Osteocyte (in vitro differentiated cells): ENCODE data around the gene ZNF511. TPM values are rescaled to one million over a fixed set of nuclear protein-coding genes. Genes with fewer than 3 reads are reported as not detected.
A peak's percentile ranks its signal among the peaks of the same experiment; 100 is the strongest.

ENCODE experiments used
- DNase-seq: peaks from one replicate; pipeline ENCODE4 v3.0.0; 2021; ENCODE audit warnings: mixed read lengths; ENCODE audit not compliant: unreplicated experiment; ENCODE audit errors: extremely low spot score
- H3K27ac Mint-ChIP-seq: one replicate; pipeline ENCODE4 v1.8.0; 2021; ENCODE audit warnings: mild to moderate bottlenecking, mixed read lengths; ENCODE audit not compliant: unreplicated experiment
- H3K27me3 Mint-ChIP-seq: one replicate; pipeline ENCODE4 v1.8.0; 2021; ENCODE audit warnings: mixed read lengths; ENCODE audit not compliant: unreplicated experiment
- H3K36me3 Mint-ChIP-seq: one replicate; pipeline ENCODE4 v1.8.0; 2021; ENCODE audit warnings: mixed read lengths; ENCODE audit not compliant: unreplicated experiment
- H3K4me1 Mint-ChIP-seq: one replicate; pipeline ENCODE4 v1.8.0; 2021; ENCODE audit warnings: mixed read lengths; ENCODE audit not compliant: unreplicated experiment
- H3K4me3 Mint-ChIP-seq: one replicate; pipeline ENCODE4 v1.8.0; 2021; ENCODE audit warnings: mild to moderate bottlenecking, moderate library complexity, mixed read lengths; ENCODE audit not compliant: unreplicated experiment
- H3K9me3 Mint-ChIP-seq: one replicate; pipeline ENCODE4 v1.8.0; 2021; ENCODE audit warnings: mixed read lengths; ENCODE audit not compliant: unreplicated experiment
- total RNA-seq: library from RNA; stranded (reverse); gene quantifications from 2 replicates; pipeline ENCODE4 v1.2.1, GENCODE V29; 2021
- TF ChIP-seq, protein P1 (sequence below): fragments of 200-600 bp; sonication (generic); IDR thresholded peaks from 2 replicates; pipeline ENCODE4 v1.5.0; 2021; ENCODE audit warnings: antibody characterized with exemption, mild to moderate bottlenecking, moderate library complexity

ZNF511 gene
- total RNA-seq, 1 donor from 2014 or later, result 39.1 TPM

DNA sequence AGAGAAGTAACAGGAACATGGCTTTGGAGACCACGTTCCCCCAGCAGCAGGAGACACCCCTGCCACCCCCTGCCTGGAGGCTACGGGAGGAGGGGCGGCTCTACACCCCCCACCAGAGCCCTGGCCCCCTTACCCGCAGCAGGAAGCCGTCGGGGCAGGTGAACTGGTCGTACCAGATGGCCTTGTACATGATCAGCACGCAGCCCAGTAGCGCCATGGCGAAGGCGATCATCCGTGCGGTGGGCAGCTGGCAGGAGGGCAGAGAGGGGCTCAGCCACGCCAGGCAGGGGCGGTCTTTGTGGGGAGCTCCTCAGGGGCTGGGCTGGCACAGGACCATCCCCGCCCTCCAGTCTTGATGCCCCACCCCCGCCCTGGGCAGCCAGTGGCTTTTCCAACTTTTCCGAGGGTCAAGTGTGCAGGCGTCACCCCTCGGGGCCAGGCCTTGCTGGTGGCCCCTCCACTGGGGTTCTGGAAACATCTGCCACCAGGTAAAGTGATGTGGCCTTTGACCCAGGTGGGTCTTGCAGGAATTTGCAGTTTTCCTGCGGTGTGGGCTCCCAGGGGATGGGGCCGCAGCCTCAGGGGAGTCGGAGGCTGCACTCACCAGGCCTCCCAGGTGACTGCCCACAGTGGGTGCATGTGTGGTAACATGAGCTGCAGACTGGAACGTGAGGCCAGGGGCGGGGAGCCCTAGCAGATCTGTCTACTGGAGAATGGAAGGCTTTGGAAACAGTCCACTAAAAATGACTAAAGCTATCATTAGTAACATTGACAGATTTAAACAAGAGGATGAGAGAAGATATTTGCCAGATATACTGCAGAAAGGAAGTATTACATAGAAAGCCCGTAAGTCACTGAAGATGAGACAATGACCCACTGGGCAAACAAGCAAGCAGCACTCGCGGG lies 18.3 kb downstream of the ZNF511 start:
- H3K36me3 Mint-ChIP-seq, result no peaks in the 10 kb centered on the region
- H3K27me3 Mint-ChIP-seq, result peaks cover 6% of the 10 kb centered on the region
- peak overlapping the region; percentile 70 for H3K4me3 Mint-ChIP-seq
- H3K27ac Mint-ChIP-seq, result no peak overlapping the region
- TF ChIP-seq, protein P1, sequence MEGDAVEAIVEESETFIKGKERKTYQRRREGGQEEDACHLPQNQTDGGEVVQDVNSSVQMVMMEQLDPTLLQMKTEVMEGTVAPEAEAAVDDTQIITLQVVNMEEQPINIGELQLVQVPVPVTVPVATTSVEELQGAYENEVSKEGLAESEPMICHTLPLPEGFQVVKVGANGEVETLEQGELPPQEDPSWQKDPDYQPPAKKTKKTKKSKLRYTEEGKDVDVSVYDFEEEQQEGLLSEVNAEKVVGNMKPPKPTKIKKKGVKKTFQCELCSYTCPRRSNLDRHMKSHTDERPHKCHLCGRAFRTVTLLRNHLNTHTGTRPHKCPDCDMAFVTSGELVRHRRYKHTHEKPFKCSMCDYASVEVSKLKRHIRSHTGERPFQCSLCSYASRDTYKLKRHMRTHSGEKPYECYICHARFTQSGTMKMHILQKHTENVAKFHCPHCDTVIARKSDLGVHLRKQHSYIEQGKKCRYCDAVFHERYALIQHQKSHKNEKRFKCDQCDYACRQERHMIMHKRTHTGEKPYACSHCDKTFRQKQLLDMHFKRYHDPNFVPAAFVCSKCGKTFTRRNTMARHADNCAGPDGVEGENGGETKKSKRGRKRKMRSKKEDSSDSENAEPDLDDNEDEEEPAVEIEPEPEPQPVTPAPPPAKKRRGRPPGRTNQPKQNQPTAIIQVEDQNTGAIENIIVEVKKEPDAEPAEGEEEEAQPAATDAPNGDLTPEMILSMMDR, result no peak
- DNase-seq, result no peak
- peaks cover 45% of the 10 kb centered on the region for H3K4me1 Mint-ChIP-seq
- no peaks in the 10 kb centered on the region for H3K9me3 Mint-ChIP-seq

DNA sequence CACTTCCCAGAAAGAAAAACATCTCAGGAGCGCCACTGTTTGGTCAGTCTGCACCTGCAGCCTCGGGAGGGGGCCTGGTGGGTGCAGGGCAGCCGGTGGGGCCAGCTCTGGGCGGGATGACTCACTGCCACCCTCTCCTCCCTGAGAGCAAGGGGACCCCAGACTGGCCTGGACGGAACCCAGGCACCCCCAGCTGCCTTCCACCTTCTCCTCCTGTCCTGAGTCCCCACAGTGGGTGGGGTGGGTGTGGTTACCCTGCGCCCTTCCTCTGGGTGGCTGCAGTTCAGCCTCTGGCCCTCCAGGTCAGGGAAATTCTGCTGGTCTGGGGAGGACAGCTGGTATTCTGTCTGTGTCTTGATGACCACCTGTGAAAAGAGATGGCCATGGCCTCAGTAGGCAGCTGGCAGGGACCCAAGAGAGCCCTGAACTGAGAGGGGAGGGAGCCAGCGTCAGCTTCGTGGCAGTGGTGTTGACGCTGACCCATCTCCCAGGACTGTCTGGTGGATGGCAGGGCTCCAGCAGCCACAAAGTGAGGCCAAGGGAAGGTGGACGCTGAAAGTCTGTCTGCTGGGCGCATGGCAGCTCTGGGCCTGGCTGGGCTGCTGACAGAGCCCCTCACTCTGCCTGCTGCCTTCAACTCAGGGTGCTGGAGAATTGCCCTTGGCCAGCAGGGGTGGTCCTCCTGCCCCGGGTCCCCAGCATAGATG lies 19.1 kb downstream of the ZNF511 start:
- peaks cover 2% of the 10 kb centered on the region for H3K36me3 Mint-ChIP-seq
- H3K27ac Mint-ChIP-seq, result no peak overlapping the region
- TF ChIP-seq, protein P1, result no peak
- peaks cover 14% of the 10 kb centered on the region for H3K27me3 Mint-ChIP-seq
- H3K4me1 Mint-ChIP-seq, result peaks cover 45% of the 10 kb centered on the region
- no peak overlapping the region for H3K4me3 Mint-ChIP-seq
- no peak for DNase-seq
- H3K9me3 Mint-ChIP-seq, result peaks cover 5% of the 10 kb centered on the region

DNA sequence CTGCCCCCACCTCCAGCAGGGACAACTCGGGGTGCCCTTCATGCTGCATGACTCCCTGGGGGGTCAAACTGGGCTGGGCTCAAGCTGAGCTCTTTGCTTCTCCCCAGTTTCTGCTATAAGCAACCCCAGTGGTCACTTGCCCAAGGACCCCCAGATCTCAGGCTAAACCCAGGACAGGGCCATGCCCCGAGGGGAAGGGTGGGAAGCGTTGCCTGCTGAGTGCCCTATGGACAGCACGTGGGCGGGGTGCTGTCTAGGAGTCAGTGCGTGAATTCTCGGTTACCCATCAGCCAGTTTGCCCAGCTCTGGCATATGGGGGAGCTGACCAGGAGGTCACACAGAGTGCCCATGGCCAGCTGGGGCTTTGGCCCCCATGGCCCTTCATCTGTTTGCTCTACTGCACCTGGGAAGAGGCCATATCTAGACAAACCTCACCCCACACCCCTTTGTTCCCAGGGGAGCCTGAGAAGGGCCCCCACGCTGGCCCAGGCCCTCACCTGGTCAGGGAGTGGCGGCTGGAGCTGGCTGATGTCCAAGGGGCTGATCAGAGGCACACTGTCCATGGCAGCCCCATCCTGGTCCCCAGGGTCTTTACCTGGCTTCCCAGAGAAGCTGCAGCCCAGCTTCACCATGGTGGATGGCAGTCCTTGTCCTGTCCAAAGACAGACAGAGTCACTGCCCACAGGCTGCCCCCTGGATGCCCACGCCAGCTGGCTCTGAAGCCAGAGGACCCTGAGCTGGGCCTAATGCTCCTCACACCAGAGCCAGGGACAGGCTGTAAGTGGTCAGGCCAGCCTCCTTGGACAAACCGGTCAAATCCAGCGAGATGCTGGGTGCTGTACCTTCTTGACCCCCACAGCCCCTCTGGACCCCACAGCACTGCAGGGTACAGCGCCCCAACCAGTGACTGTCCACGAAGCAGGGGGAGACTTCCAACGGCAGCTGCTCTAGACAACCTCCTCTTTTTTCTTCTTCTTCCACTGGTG lies 19.9 kb downstream of the ZNF511 start:
- TF ChIP-seq, protein P1, result no peak
- peak overlapping the region; percentile 83 for H3K27ac Mint-ChIP-seq
- peaks cover 21% of the 10 kb centered on the region for H3K27me3 Mint-ChIP-seq
- H3K4me3 Mint-ChIP-seq, result no peak overlapping the region
- H3K36me3 Mint-ChIP-seq, result peaks cover 2% of the 10 kb centered on the region
- peaks cover 5% of the 10 kb centered on the region for H3K9me3 Mint-ChIP-seq
- DNase-seq, result no peak
- peaks cover 45% of the 10 kb centered on the region for H3K4me1 Mint-ChIP-seq

DNA sequence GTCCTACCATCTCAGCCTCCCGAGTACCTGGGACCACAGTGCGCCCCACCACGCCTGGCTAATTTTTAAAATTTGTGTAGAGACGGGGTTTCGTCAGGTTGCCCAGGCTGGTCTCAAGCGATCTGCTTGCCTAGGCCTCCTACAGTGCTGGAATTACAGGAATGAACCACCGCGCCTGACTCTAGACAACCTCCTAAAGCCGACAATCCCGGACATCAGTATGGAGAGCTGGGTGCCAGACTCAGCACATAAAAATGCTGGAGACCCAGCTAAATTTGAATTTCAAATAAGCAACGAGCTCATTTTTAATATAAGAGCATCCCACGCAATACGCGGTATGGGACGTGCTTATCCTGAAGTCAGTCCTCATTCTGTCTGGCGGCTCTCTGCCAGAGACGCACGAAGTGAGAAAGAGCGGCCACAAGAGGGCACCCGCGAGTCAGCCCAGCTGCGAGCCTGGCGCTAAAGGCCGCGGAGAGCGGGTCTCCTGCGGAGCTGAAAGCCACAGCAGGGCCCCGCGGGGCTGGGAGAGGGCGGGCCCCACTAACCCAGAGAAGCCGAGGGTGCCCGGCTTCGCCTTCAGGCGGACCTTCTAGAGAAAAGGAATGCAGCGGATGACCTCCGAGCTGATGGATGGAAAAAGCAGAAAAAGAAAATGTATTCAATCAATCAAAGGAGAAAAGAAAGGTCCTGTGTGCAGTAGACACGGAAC lies 20.9 kb downstream of the ZNF511 start:
- H3K9me3 Mint-ChIP-seq, result peaks cover 5% of the 10 kb centered on the region
- peak overlapping the region; percentile 48 for H3K4me3 Mint-ChIP-seq
- DNase-seq, result peak; percentile 97
- peaks cover 2% of the 10 kb centered on the region for H3K36me3 Mint-ChIP-seq
- peak overlapping the region; percentile 83 for H3K27ac Mint-ChIP-seq
- H3K4me1 Mint-ChIP-seq, result peaks cover 43% of the 10 kb centered on the region
- peaks cover 24% of the 10 kb centered on the region for H3K27me3 Mint-ChIP-seq
- TF ChIP-seq, protein P1, result peak; percentile 99
